Measurements from ENCODE around the gene SRSF4. TPM values are rescaled to one million over a fixed set of nuclear protein-coding genes. Genes with fewer than 3 reads are reported as not detected.

SRSF4 gene
- total and polyA plus RNA-seq, 8 donors, result 66.0 to 138 (median 120) TPM

GRCh38 chr1:29186252-29186651 is 4.6 kb upstream of the SRSF4 start:
- intact Hi-C loops (cut with DNase I), result no loop called here
- Histone ChIP-seq H3K9me3 (no peaks in the 10 kb centered on the region), H3K4me1 (peaks cover 0 to 12% of the 10 kb centered on the region in 2 donors), H3K27me3 (no peaks in the 10 kb centered on the region), H3K4me3 (no peak overlapping the region), H3K27ac (no peak overlapping the region), H3K36me3 (no peaks in the 10 kb centered on the region)
- TF ChIP-seq, protein P1, sequence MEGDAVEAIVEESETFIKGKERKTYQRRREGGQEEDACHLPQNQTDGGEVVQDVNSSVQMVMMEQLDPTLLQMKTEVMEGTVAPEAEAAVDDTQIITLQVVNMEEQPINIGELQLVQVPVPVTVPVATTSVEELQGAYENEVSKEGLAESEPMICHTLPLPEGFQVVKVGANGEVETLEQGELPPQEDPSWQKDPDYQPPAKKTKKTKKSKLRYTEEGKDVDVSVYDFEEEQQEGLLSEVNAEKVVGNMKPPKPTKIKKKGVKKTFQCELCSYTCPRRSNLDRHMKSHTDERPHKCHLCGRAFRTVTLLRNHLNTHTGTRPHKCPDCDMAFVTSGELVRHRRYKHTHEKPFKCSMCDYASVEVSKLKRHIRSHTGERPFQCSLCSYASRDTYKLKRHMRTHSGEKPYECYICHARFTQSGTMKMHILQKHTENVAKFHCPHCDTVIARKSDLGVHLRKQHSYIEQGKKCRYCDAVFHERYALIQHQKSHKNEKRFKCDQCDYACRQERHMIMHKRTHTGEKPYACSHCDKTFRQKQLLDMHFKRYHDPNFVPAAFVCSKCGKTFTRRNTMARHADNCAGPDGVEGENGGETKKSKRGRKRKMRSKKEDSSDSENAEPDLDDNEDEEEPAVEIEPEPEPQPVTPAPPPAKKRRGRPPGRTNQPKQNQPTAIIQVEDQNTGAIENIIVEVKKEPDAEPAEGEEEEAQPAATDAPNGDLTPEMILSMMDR (IDR thresholded peaks at IDR 0.05), result no peak
- DNase-seq (no peak), ATAC-seq (no peak)

- intact Hi-C loops (cut with DNase I), result no loop called here
Measured at GRCh38 chr1:29183287-29183686, 1.6 kb upstream of the SRSF4 start.

DNA sequence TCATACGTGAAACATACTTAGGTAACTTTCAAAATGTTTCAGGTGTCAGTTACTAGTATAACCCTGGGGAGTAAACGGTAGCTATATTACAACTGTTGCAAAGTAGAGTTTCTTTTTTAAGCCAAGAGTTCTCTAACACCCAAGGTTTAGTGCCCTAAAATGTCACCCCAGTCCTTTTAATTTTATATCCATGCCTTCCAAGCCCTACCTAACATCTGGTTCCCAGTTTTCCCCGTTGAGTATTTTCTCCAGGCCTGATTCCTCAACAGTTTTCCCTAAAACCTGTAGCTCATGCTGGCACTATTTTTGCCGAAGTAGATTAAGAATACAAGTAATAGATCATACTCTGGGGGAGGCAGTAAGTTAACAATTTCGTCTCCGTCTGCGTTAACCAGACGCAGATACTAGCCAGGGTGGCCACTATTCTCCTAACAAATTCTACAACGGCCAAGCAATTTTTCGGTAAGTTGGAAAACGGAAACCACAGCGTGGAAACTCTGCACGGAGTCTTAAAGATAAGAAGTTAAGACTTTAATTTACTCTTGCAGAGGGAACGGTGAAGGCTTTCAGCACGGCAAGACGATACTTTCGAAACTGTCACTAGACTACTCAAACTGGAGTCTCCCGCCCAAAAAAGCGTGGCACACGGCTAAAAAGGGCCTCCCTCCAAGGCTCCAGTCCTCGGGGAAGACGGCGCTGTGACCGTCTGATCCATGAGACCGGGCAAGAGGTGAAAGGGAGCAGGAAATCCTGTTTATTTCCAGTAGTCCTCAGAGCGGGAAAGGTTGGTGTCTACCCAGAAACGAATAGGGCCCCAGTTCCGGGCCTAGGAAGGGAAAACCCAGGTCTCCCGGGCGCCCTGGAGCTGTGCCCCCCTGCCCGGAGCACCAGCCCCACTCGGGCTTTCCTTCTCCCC is 945 bp downstream of the SRSF4 start:
- no peaks in the 10 kb centered on the region for H3K27me3 ChIP-seq
- DNase-seq, result peak in 1 of 4 donors; percentile 46
- H3K4me1 ChIP-seq, result peaks cover 35 to 64% of the 10 kb centered on the region in 2 donors
- intact Hi-C loops (cut with DNase I), result no loop called here
- TF ChIP-seq, protein P1 (IDR thresholded peaks at IDR 0.05), result no peak
- H3K4me3 ChIP-seq, result peak overlapping the region; percentile 75 to 95
- peak; percentile 12 for ATAC-seq
- no peaks in the 10 kb centered on the region for H3K9me3 ChIP-seq
- peaks cover 0 to 11% of the 10 kb centered on the region in 2 donors for H3K36me3 ChIP-seq
- peak overlapping the region; percentile 100 for H3K27ac ChIP-seq

More at GRCh38 chr1:29183287-29183686, 1.6 kb upstream of the SRSF4 start:
- peaks cover 20 to 38% of the 10 kb centered on the region in 2 donors for H3K4me1 ChIP-seq
- H3K4me3 ChIP-seq, result no peak overlapping the region
- H3K27me3 ChIP-seq, result no peaks in the 10 kb centered on the region
- TF ChIP-seq, protein P1 (IDR thresholded peaks at IDR 0.05), result no peak
- peaks cover 0 to 6% of the 10 kb centered on the region in 2 donors for H3K36me3 ChIP-seq
- ATAC-seq, result no peak
- DNase-seq, result no peak
- H3K9me3 ChIP-seq, result no peaks in the 10 kb centered on the region
- no peak overlapping the region for H3K27ac ChIP-seq

GRCh38 chr1:29179641-29180184 is 2.0 kb downstream of the SRSF4 start:
- TF ChIP-seq, protein P1 (IDR thresholded peaks at IDR 0.05), result no peak
- H3K27ac ChIP-seq, result peak overlapping the region; percentile 49 to 100
- peaks cover 35 to 71% of the 10 kb centered on the region in 2 donors for H3K4me1 ChIP-seq
- peak overlapping the region; percentile 75 to 95 for H3K4me3 ChIP-seq
- H3K9me3 ChIP-seq, result no peaks in the 10 kb centered on the region
- intact Hi-C loops (cut with DNase I), result no loop called here
- no peak for DNase-seq
- no peaks in the 10 kb centered on the region for H3K27me3 ChIP-seq
- ATAC-seq, result no peak
- peaks cover 0 to 11% of the 10 kb centered on the region in 2 donors for H3K36me3 ChIP-seq
